Parathyroid adenoma (tissue), 2 donors: ENCODE measurements around the gene KRTAP4-5.
"Not testable (repeated sequence)": the region's sequence is repeated elsewhere in the genome, so short reads cannot be mapped to it uniquely, and the experiment has no call there.

Experiments
- H2AFZ ChIP-seq: fragments of 300-600 bp; sonication (generic); one replicate; pipeline ENCODE4 v1.7.0; 2017; ENCODE audit warnings: antibody characterized with exemption, mild to moderate bottlenecking
- H3K27ac ChIP-seq: fragments of 300-600 bp; sonication (generic); one replicate; pipeline ENCODE4 v1.7.0; 2017
- H3K27me3 ChIP-seq: fragments of 300-600 bp; sonication (generic); one replicate; pipeline ENCODE4 v1.7.0; 2017; ENCODE audit warnings: low read length; ENCODE audit not compliant: control insufficient read depth, insufficient read depth
- H3K36me3 ChIP-seq: fragments of 300-600 bp; sonication (generic); one replicate; pipeline ENCODE4 v1.7.0; 2017; ENCODE audit warnings: low read length; ENCODE audit not compliant: control insufficient read depth, insufficient read depth
- H3K4me1 ChIP-seq: fragments of 300-600 bp; sonication (generic); one replicate; pipeline ENCODE4 v1.7.0; 2017; ENCODE audit warnings: control low read depth
- H3K4me2 ChIP-seq: fragments of 300-600 bp; sonication (generic); one replicate; pipeline ENCODE4 v1.7.0; 2017; ENCODE audit warnings: low read length
- H3K4me3 ChIP-seq: fragments of 300-600 bp; sonication (generic); one replicate; pipeline ENCODE4 v1.7.0; 2017; ENCODE audit warnings: low read depth, low read length
- H3K79me2 ChIP-seq: fragments of 300-600 bp; sonication (generic); one replicate; pipeline ENCODE4 v1.7.0; 2017; ENCODE audit warnings: control low read depth
- H3K9ac ChIP-seq: fragments of 300-600 bp; sonication (generic); one replicate; pipeline ENCODE4 v1.7.0; 2017; ENCODE audit warnings: mild to moderate bottlenecking
- H3K9me3 ChIP-seq: fragments of 300-600 bp; sonication (generic); one replicate; pipeline ENCODE4 v1.7.0; 2017; ENCODE audit warnings: low read length; ENCODE audit not compliant: control insufficient read depth
- TF ChIP-seq, protein P1 (sequence below): fragments of 300-600 bp; sonication (generic); IDR thresholded peaks from one replicate; pipeline ENCODE4 v1.7.0; 2017; ENCODE audit warnings: antibody characterized with exemption, mild to moderate bottlenecking
- donor health status: primary hyperparathyroidism.

The KRTAP4-5 gene

DNA sequence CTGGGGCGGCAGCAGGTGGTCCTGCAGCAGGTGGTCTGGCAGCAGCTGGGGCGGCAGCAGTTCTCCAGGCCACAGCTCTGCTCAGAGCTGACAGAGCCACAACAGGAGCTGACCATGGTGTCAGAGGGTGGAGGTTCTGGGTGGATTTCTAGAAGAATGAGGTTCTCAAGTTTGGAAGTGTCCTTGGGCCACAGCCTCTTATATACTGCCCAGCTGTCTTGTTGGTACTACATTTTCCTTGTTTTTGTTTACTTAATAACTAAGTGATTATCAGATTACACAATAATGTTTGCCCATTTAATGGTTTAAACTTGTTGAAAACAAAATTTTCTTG is at the start of gene KRTAP4-5:
Gene KRTAP4-5 (minus strand): TSS at position 174 of the 334 bp plus-strand sequence. CDS start 58 bp downstream, at position 116.
- no peaks in the 10 kb centered on the region for H3K79me2 ChIP-seq
- H3K4me2 ChIP-seq = no peak within 1 kb of the TSS
- no peaks in the 10 kb centered on the region for H3K4me1 ChIP-seq
- no peak within 1 kb of the TSS for H3K9ac ChIP-seq
- H3K27me3 ChIP-seq = no peaks in the 10 kb centered on the region
- no peaks in the 10 kb centered on the region for H3K36me3 ChIP-seq
- H3K9me3 ChIP-seq = no peaks in the 10 kb centered on the region
- no peak within 1 kb of the TSS for H3K4me3 ChIP-seq
- H3K27ac ChIP-seq = no peak within 1 kb of the TSS
- H2AFZ ChIP-seq = no peak within 1 kb of the TSS
- TF ChIP-seq, protein P1, sequence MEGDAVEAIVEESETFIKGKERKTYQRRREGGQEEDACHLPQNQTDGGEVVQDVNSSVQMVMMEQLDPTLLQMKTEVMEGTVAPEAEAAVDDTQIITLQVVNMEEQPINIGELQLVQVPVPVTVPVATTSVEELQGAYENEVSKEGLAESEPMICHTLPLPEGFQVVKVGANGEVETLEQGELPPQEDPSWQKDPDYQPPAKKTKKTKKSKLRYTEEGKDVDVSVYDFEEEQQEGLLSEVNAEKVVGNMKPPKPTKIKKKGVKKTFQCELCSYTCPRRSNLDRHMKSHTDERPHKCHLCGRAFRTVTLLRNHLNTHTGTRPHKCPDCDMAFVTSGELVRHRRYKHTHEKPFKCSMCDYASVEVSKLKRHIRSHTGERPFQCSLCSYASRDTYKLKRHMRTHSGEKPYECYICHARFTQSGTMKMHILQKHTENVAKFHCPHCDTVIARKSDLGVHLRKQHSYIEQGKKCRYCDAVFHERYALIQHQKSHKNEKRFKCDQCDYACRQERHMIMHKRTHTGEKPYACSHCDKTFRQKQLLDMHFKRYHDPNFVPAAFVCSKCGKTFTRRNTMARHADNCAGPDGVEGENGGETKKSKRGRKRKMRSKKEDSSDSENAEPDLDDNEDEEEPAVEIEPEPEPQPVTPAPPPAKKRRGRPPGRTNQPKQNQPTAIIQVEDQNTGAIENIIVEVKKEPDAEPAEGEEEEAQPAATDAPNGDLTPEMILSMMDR = no peak

DNA sequence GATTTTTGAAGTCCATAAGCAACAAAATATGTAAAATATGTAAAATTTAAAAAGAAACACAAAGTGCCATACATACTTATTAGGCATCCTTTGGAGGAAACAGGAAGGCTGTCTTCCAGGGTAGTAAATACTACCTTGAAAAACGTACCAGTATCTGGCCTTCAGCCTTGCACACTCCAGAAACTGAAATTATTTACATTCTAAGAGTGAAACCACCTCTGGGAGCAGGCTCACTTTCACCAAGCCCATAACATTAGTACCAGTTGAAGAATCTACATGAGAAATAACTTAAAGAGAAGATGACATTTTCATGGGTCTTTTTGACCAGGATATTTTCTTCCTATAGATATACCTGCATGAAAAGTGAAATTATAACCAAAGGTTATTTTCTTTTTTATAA is 46.4 kb upstream of the KRTAP4-5 start:
- Histone ChIP-seq H3K79me2 (no peaks in the 10 kb centered on the region), H3K9me3 (no peaks in the 10 kb centered on the region), H3K4me1 (no peaks in the 10 kb centered on the region), H2AFZ (no peak overlapping the region), H3K9ac (no peak overlapping the region), H3K4me3 (no peak overlapping the region), H3K27ac (no peak overlapping the region), H3K36me3 (no peaks in the 10 kb centered on the region), H3K27me3 (no peaks in the 10 kb centered on the region), H3K4me2 (no peak overlapping the region)
- TF ChIP-seq, protein P1 = no peak

DNA sequence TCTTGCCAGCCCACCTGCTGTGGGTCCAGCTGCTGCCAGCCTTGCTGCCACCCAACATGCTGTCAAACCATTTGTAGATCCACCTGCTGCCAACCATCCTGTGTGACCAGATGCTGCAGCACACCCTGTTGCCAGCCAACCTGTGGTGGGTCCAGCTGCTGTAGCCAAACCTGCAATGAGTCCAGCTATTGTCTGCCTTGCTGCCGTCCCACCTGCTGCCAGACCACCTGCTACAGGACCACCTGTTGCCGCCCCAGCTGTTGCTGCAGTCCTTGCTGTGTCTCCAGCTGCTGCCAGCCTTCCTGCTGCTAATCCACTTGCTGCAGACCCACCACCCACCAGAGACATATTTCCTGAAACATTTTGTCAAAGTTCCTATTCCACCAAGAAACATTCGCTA is 40.7 kb upstream of the KRTAP4-5 start:
- H3K36me3 ChIP-seq = no peaks in the 10 kb centered on the region
- H3K4me2 ChIP-seq = no peak overlapping the region
- H3K4me1 ChIP-seq = no peaks in the 10 kb centered on the region
- H3K79me2 ChIP-seq = no peaks in the 10 kb centered on the region
- no peak overlapping the region for H3K9ac ChIP-seq
- H2AFZ ChIP-seq = no peak overlapping the region
- H3K27ac ChIP-seq = no peak overlapping the region
- TF ChIP-seq, protein P1 = no peak
- no peak overlapping the region for H3K4me3 ChIP-seq
- no peaks in the 10 kb centered on the region for H3K9me3 ChIP-seq
- no peaks in the 10 kb centered on the region for H3K27me3 ChIP-seq

DNA sequence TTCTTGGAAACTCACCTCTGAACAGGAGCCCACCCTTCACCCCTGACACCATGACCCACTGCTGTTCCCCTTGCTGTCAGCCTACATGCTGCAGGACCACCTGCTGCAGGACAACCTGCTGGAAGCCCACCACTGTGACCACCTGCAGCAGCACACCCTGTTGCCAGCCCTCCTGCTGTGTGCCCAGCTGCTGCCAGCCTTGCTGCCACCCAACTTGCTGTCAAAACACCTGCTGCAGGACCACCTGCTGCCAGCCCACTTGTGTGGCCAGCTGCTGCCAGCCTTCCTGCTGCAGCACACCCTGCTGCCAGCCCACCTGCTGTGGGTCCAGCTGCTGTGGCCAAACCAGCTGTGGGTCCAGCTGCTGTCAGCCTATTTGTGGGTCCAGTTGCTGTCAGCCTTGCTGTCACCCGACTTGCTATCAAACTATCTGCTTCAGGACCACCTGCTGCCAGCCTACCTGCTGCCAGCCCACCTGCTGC is 40.3 kb upstream of the KRTAP4-5 start, which contains the start of gene KRTAP9-1:
Gene KRTAP9-1 (plus strand): TSS at position 51 of the 482 bp plus-strand sequence. CDS start 0 bp downstream, at position 51.
- H3K4me1 ChIP-seq, H3K9me3 ChIP-seq, H3K4me3 ChIP-seq, H3K36me3 ChIP-seq, H3K4me2 ChIP-seq, H3K27ac ChIP-seq, H3K27me3 ChIP-seq, H2AFZ ChIP-seq, H3K79me2 ChIP-seq, H3K9ac ChIP-seq: not testable (repeated sequence)

DNA sequence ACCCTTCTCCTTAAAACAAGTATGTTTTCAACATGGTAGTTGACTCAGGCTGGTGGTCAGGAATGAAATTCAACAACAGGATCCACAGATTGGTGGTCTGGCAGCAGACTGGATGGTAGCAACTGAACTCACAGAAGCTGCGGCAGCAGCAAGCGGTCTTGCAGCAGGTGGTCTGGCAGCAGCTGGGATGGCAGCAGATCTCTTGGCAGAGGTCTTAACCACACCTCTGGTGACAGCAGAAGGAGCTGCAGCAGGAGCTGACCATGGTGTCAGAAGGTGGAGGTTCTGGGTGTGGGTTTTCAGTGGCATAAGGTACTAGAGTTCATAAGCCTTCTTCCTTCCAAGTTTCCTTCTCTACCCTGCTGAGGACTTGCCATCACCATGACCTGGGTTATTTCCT is 37.2 kb upstream of the KRTAP4-5 start:
- Histone ChIP-seq H3K9me3 (no peaks in the 10 kb centered on the region), H3K36me3 (no peaks in the 10 kb centered on the region), H3K4me1 (no peaks in the 10 kb centered on the region), H2AFZ (no peak overlapping the region), H3K27ac (no peak overlapping the region), H3K4me2 (no peak overlapping the region), H3K79me2 (no peaks in the 10 kb centered on the region), H3K27me3 (no peaks in the 10 kb centered on the region), H3K4me3 (no peak overlapping the region), H3K9ac (no peak overlapping the region)
- TF ChIP-seq, protein P1 = no peak
